ENCODE results near the gene JMJD7.

- no peak for TF ChIP-seq CTCF (IDR thresholded peaks at IDR 0.05)
- no peak for TF ChIP-seq POLR2AphosphoS5 (IDR thresholded peaks at IDR 0.05)
- TF ChIP-seq POLR2A (IDR thresholded peaks at IDR 0.05) = no peak
These were observed 13.2 kb downstream of the JMJD7 start for GRCh38 chr15:41841131-41841530.
